Measurements from ENCODE around the gene CA11.
"Not testable (repeated sequence)": the region's sequence is repeated elsewhere in the genome, so short reads cannot be mapped to it uniquely, and the experiment has no call there.

The CA11 gene

DNA sequence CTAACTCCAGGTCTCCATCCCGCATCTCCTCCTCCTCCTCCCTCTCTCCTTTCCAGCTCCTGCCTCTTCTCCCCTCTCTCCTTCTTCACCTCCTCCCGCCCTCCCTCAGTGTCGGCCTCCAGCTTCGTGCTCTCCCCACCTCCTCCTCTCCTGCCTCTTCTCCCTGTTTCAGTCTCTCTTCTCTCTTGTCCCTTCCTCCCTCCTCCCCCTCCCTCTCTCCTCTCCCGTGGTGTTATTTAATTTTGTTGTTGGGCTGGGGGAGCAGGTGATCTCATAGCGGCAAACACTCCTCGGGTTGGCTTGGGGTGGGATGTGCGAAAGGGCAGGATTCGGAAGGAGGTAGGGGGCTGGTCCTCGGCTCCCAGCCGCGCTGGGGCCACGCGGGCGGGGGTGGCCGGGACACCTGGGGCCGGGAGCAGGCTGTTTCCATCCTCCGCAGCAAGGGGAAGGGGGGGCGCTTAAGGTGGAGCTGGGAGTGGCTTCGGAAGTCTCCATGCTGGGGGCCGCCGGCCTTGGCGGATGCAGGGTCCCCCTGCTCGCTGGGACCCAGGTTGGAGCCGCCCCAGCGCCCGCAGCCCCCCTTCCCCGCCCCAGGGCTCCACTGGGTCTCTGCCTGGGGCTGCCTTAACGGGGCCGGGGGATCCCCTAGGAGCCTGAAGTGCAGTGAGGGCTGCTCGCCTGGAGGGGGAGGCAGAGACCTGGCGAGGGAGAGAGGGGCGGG, at the start of gene CA11:
Gene CA11, minus strand, starts transcription at position 187 of the 721 bp plus-strand sequence. CDS start 555 bp downstream, outside the sequence.
- peak; percentile 73 for DNase-seq

DNA sequence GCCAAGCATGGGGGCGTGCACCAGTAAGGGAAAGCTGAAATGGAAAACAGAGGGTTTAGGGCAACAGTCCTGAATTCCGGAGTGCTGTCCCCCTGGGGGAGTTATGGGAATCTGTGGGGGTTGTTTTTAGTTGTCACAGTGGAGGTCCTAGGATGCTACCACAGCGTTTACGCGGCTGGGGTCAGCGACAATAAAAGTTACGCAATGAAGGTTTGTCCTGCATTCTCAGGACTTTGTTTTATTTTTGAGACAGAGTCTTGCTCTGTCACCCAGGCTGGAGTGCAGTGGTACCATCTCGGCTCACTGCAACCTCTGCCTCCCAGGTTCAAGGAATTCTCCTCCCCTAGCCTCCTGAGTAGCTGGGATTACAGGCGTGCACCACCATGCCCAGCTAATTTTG, 47.6 kb upstream of the CA11 start:
- DNase-seq, result not testable (repeated sequence)

DNA sequence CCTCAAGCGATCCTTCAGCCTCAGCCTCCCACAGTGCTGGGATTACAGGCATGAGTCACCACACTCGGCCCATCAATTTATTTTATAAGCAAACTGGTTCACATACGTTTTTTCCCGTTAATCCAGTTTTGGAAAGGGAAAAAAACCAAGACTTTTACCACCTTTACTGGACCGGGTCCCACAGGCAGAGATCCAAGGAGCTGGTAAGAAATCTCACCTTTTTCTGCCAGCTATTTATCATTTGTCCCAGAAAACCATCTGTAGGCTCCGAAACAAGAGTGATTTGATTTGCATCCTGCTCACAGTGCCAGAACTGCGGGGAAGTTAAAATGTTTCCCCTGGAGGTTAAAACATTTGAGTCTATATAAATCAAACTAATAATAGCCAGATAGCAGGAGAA, 43.5 kb upstream of the CA11 start:
- DNase-seq, result no peak

DNA sequence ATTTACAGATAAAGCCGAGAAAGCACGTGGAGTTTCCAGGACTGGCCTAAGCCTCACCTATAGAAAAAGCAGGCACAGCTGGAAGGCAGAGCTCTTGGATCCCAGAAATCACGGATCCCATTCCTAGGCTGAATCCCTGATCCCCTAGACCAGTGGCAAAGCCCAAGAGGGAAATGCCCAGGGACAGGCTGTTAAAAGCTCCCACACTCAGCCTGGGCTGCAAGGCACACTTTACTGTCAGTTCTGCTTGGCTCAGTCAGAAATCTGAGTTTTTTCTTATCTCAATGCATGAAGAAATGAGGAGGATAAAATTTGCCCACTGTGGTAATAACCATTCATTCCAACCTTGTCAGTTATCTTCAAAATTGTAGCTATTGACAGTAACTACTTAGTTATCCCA, 41.8 kb upstream of the CA11 start:
- no peak for DNase-seq

DNA sequence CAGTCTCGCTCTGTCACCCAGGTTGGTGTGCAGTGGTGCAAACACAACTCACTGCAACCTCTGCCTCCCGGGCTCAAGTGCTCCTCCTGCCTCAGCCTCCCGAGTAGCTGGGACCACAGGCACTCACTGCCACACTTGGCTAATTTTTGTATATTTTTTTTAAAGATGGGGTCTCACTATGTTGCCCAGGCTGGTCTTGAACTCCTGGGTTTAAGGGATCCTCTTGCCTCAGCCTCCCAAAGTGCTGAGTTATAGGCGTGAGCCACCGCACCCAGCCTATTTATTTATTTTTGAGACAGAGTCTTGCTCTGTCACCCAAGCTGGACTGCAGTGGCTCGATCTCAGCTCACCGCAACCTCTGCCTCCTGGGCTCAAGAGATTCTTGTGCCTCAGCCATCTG, 40.6 kb upstream of the CA11 start:
- DNase-seq, result not testable (repeated sequence)

DNA sequence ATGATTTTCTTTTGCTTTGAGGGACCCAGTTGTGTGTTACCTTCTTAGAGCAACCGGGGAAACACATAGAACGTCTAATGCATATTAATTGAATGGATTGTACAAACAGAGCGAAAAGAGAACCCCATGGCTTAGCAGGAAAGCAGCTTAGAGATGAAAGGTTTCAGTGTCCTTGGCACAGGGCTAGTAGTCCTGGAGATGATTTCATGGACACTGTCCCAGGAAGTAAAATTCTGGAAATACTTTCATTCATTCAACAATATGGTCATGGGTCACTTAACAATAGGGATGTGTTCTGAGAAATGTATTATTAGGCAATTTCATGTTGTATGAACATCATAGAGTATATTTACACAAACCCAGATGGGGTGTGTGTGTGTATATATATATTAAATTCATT, 40.1 kb upstream of the CA11 start:
- no peak for DNase-seq

DNA sequence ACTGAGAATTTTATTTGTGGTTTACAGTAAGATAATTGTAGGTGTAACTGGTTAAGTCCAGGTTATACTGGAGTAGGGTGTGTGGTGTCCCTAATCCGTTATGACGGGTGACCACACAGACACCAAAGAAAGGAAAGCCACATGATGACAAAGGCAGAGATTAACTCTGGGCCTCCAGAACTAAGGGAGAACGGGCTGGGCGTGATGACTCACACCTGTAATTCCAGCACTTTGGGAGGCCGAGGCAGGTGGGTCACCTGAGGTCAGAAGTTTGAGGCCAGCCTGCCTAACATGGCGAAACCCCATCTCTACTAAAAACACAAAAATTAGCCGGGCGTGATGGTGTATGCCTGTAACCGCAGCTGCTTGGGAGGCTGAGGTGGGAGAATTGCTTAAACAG, 39.6 kb upstream of the CA11 start:
- no peak for DNase-seq

DNA sequence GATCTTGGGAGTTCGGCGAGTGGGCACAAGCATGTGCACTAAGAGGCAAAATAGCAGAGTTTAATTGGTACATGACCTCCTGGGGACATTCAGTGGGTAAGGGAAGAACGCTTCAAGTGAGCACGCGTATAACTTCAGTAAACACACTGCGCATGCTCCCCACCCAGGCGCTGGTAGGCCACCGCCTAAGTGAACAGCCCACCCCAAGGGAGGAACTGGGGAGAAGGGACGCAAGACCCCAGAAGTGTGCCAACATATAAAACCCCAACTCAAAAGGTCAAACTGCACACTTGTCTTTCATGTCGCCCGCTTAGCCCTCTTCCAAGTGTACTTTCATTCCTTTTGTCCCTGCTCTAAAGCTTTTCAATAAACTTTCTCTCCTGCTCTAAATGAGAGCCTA, 37.4 kb upstream of the CA11 start:
- DNase-seq, result peak; percentile 49

DNA sequence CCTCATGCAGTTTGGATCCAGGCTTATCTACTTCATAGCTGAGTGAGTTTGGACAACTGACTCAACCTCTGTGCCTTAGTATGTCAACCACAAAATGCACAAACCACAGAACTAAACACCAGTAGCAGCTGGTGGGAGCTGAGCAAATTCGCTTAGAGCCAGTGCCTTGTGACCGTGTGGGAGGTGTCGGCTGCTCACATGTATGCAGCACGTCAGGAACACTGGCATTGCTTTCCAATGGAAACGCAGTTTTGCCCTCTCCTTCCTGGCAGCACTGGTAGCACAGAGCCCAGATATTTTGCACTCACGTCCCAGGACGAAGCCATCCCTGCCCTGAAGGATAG, 35.1 kb upstream of the CA11 start:
- no peak for DNase-seq

DNA sequence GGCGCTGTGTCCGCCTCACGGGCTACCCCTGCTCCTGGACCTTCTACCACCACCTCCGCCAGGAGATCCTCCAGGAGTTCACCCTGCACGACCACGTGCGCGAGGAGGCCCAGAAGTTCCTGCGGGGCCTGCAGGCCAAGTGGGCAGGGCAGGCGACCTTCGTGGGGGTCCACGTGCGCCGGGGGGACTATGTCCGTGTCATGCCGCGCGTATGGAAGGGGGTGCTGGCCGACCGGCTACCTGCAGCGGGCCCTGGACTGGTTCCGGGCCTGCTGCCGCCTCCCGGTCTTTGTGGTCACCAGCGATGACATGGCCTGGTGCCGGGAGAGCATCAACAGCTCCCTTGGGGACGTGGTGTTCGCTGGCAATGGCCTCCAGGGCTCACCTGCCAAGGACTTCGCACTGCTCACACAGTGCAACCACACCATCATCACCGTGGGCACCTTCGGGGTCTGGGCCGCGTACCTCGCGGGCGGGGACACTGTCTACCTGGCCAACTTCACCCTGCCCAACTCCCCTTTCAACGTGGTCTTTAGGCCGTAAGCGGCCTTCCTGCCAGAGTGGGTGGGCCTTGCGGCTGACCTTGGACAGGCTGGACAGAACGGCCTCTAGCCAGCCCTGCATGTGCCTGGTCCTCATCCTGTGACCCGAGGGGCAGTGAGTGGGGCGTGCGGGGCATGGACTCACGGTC, 34.6 kb upstream of the CA11 start:
- DNase-seq, result no peak

DNA sequence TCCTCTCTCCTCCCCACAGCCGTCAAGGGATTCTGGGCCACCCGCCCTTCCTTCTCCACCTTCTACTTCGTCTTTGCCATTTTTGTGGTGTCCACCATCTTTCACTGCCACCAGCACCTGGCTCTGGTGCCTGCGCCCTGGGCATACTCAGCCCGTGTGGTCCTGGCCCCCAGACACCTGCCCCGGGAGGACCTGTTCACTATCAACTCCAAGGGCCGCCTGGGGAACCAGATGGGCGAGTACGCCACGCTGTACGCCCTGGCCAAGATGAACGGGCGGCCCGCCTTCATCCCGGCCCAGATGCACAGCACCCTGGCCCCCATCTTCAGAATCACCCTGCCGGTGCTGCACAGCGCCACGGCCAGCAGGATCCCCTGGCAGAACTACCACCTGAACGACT, 34.0 kb upstream of the CA11 start:
- DNase-seq, result not testable (repeated sequence)

DNA sequence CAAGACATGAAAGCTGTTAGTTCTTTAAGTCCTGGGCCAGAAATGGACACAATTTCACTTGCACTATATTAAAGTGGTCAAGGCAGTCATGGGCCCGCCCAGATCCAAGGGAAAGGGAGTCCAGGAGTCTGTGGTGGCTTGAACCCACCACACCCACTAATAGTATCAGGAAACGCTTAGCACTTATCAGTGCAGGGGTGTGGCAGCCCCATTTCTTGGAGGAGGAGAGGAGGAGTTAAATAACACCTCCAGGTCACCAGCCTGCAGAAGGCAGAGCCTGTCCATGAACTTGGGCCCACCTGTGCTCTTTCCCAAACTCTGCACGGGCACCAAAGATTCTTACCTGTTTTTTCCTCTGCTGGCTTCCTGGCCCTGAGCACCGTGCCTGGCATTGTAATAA, 32.2 kb upstream of the CA11 start:
- DNase-seq, result no peak

DNA sequence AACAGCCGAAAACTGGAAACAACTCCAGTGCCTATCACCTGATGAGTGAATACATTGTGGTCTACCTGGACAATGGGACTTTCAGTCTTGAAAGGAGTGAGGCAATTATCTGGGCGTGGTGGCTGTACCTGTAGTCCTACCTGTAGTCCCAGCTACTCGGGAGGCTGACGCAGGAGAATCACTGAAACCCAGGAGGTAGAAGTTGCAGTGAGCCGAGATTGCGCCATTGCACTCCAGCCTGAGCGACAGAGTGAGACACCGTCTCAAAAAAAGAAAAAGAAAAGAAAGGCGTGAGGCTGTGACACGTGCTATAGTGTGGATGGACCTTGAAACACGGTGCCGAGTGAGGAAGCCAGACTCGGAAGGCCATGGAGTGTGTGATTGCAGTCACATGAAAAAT, 30.9 kb upstream of the CA11 start:
- DNase-seq, result no peak

DNA sequence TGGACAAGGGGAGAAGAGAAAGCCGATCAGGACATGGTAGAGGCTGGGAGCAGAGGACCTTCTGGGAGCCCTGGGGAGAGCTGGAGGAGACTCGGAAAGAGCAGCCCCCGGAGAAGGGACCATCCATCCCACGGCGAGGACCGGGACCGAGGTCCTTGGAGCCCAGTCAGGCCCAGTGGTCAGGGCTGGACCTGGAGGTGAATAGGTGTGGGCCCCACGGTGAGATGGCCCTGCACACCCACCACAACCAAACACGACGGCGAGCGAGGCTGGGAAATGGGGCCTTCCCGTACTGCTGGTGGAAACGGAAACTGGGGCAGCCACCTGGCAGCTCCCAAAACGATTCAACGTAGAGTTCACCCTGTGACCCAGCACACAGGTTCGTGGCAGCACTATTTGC, 30.5 kb upstream of the CA11 start:
- no peak for DNase-seq

DNA sequence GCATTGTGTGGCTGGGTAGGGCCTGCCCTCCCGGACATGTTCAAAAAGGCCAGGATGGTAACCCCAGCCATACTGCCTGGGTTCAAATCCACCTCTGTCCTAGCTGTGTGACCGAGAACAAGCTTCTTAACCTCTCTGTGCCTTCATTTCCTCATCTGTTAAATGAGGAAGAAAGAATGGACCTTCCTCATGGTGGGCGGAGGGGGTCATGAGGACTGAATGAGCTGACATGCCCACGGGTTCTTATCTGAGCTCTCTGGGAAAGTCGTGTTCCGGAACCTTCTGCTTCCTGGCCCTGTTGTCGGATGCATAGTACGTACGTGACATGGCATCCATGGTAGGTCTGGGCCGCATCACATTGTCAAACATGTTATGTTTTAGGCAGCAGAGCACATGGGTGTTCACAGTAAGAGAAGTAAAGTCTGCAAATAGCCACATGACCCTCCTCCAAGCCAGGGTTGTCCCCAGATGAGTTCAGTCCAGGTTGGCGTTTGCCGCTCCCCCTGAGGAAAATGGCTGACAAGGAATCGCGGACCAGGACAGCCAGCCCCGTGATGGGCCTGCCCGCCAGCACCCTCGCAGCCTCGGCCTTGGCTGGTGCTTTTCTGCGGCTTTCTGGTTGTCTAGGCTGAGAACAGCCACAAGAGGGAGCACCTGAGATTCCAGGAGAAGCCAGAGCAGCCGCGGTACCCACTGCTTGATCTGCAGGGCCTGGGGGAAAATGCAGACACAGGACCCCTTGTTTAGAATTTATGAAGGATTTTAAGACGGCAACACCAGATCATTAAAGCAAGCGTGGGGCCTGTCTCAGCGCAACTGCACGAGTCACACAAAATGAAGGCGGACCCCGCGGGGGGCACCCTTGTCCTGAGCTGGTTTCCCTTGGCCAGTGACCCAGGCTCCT, 29.2 kb upstream of the CA11 start:
- peak; percentile 64 for DNase-seq

DNA sequence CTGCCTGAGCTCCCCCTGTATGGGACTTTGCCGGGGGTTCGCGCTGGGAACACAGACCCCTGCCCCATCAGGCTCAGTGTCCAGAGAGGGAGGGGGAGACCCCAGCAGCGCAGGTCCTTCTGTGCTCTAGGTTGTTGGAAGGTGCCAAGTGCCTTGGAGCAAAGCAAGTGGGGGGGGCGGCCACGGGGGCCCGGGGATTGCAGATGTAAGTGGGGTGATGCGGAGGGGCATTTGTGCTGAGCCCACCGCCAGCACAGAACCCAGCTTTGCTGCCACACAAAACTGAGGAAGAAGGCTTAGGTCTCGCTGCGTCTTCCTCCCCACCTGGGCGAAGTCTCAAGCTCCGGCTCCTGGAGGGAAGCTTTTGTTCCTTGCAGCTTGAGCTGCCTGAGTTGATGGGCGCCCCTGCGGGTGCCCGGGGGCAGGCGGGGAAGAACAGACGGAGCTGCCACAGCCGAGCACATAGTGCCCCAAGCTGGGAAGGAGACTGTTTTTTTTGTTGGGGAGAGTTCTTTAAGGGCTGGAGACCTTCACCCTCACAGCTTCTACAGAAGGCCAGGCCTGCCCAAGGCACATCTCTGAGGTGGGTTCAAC, 28.3 kb upstream of the CA11 start:
- no peak for DNase-seq

DNA sequence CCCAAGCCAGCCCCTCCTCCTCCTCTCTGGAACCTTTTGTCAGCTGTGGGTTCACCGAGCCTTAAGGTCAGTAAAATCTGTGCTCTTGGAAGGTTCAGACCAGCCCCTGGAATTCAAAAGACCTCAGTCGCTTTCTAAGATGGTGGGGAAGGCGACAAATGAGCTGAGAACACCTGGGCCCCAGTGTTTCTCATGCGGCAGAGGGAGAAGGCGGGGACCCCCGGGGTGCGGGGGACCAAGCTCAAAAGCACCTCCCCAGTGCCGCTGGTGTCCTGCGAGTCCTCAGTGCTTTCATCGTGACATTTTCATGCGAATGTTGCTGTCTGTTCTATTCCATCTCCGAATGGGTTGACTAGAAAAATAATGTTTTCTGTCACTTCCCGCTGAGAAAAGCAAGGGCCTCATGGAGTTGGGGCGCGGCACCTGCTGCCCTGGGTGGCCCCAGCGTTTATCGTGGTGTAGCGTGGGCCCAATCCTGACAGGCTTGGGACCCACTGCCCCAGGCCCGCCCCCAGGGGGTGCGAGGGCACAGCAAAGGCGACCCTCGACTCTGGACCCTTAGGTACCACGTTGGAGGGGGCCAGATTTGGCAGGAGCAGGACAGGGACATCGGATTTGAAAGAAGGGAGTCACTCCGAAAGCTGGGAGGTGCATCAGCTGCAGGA, 27.6 kb upstream of the CA11 start:
- no peak for DNase-seq

DNA sequence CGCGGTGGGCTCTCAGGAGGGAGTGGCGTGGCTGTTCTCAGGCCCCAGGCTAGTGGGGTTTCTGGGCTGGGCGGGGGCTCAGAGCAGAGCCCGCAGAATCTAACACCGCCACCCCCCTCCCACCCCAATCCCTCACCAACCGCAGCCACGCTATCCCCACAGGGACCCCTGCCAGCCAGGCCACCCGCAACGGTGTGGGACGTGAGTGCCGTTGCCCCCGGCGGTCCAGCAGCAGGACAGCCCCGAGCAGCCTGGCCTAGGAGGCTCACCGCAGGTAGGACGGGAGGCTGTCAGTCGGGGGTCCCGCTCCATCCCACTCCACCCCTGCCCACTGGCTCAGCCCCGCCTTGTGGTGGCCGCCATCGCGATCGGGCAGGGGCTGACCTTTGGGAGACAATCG, 27.0 kb upstream of the CA11 start, which contains the start of gene NTN5:
Gene NTN5, minus strand, starts transcription at position 24 of the 400 bp plus-strand sequence. CDS start 2,031 bp downstream, outside the sequence.
- no peak for DNase-seq

DNA sequence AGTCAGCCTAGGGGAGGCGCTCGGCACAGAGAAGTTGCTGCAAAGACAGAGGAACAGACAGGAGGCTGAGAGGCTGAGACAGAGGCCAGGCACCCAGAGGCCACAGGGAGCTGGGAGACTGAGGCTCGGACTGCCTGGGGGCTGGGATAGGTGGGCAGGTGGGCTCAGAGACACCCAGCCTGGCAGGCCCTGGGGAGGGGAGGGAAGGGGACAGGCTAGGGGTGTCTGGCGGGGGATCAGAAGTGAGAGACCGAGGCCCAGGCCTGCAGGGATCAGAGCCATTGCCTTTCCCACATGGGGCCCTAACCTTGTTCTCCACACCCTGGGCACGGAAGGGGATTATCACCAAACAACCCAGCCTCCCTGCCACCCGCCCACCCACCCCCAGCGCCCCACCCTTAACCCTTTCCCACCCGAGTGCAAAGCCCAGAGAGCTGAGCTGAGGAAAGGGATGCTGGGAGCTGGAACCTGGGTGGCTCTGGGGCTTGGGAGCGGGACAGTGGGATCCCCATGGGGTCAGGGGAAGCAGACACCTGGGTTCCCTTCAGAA, 25.5 kb upstream of the CA11 start:
- no peak for DNase-seq

DNA sequence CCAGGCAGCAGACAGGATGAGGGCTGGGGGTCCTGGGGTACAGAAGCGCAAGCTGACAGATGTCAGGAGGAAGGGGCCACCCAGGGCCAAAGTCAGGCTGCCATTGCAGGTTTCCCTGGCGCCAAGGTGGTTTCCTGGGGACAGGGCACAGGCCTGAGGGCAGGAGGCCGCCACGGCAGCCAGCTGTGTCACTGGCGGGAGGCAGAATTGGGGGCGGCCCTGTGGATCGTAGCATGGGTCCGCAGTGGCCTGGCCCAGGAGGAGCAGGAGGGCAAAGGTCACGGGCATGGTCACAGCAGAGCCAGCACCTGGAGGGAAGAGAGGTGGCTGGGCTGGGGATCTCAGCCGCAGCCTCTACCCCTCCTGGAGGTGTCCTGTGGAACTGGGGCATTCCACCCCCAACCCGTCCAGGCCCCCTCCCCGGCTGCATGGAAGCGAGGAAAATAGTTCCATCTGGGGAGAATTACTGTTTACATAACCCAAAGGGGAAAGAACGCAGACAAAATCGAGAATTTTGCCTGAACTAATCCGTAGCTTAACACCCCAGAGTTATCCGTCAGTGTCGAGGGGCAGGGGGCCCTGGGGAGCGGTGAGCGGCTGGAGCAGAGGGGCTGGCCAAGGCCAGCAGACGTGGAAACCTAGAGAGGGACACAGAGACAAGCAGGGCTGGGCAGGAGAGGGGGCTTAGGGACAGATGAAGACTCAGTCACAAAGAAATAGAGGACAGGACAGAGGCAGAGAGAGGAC, 24.9 kb upstream of the CA11 start:
- DNase-seq, result no peak

DNA sequence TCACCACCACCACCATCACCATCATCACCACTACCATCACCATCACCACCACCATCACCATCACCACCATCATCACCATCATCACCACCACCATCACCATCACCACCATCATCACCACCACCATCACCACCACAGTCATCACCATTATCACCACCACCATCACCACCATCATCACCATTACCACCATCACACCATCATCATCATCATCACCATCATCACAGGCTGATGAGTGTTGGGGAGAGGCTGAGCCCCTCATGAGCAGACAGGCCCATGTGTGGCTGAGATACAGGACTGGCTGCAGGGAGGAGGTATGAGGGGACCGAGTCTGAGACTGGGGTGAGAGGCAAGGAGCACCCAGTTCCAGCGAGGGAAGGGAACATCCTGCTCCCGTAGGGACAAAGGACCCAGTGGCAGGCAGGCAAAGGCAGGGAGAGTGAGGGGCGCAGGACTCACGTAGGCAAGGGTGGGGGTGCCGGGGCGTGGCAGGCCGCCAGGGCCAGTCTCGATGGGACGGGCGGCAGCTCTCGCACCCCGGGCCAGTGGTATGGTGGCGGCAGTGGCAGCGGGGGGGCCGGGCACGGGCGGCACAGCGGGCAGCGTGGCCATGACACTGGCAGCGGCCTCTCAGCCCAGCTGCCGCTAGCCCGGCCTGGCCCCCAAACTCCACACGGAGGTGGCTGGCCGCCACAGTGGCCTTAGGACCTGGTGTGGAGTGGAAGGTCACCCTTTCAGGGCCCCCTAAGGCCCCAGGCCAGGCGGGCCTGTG, 24.1 kb upstream of the CA11 start:
- DNase-seq, result no peak

Measured in NCI-H2227 treated with DMSO at 0.1 percent for 48 hours (cell line).